Chondrocyte (in vitro differentiated cells): ENCODE measurements around the gene GAP43. TPM values are rescaled to one million over a fixed set of nuclear protein-coding genes. Genes with fewer than 3 reads are reported as not detected.

Experiments used
- DNase-seq: peaks from one replicate; pipeline ENCODE4 v3.0.0; 2021; ENCODE audit warnings: mixed read lengths, low spot score
- H3K27ac Mint-ChIP-seq: one replicate; pipeline ENCODE4 v1.8.0; 2021; ENCODE audit warnings: mild to moderate bottlenecking, moderate library complexity, mixed read lengths; ENCODE audit not compliant: unreplicated experiment
- H3K27me3 Mint-ChIP-seq: 2 replicates; pipeline ENCODE4 v1.8.0; 2021; ENCODE audit warnings: low read depth, mixed read lengths
- H3K36me3 Mint-ChIP-seq: 2 replicates; pipeline ENCODE4 v1.8.0; 2021; ENCODE audit warnings: low read depth, mixed read lengths
- H3K4me1 Mint-ChIP-seq: 2 replicates; pipeline ENCODE4 v1.8.0; 2021; ENCODE audit warnings: low read depth, mild to moderate bottlenecking, mixed read lengths
- H3K4me3 Mint-ChIP-seq: one replicate; pipeline ENCODE4 v1.8.0; 2021; ENCODE audit warnings: mild to moderate bottlenecking, moderate library complexity, mixed read lengths; ENCODE audit not compliant: unreplicated experiment
- H3K9me3 Mint-ChIP-seq: 2 replicates; pipeline ENCODE4 v1.8.0; 2021; ENCODE audit warnings: low read depth, mixed read lengths
- total RNA-seq: library from RNA; stranded (reverse); gene quantifications from 3 replicates; pipeline ENCODE4 v1.2.1, GENCODE V29; 2021
- TF ChIP-seq, protein P1 (sequence below): fragments of 200-600 bp; sonication (generic); IDR thresholded peaks from 2 replicates; pipeline ENCODE4 v1.5.0; 2021; ENCODE audit warnings: antibody characterized with exemption, mild to moderate bottlenecking, moderate library complexity

GAP43 gene
- total RNA-seq, 1 donor from 2014 or later, result 3.6 TPM

DNA sequence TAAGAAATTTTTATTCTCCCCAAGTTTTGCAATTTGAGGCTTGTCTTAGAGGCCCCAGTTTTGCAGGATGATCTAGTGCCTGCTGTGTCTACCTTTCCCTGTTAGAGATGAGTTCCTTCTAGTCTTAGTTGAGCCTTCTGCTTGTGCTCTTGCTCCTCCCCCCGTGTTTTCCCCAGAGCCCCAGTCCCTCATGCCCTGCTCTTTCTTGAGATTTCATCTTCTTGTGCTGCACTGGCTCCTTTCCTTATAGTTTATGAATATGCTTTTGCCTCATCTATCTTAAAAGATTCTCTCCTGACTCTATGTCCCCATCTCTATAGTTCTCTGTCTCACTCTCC lies 4.7 kb downstream of the GAP43 start:
- Mint-ChIP-seq H3K4me1 (peaks cover 19% of the 10 kb centered on the region), H3K9me3 (no peaks in the 10 kb centered on the region), H3K4me3 (no peak overlapping the region), H3K36me3 (no peaks in the 10 kb centered on the region), H3K27me3 (peaks cover 1% of the 10 kb centered on the region), H3K27ac (no peak overlapping the region)
- TF ChIP-seq, protein P1, sequence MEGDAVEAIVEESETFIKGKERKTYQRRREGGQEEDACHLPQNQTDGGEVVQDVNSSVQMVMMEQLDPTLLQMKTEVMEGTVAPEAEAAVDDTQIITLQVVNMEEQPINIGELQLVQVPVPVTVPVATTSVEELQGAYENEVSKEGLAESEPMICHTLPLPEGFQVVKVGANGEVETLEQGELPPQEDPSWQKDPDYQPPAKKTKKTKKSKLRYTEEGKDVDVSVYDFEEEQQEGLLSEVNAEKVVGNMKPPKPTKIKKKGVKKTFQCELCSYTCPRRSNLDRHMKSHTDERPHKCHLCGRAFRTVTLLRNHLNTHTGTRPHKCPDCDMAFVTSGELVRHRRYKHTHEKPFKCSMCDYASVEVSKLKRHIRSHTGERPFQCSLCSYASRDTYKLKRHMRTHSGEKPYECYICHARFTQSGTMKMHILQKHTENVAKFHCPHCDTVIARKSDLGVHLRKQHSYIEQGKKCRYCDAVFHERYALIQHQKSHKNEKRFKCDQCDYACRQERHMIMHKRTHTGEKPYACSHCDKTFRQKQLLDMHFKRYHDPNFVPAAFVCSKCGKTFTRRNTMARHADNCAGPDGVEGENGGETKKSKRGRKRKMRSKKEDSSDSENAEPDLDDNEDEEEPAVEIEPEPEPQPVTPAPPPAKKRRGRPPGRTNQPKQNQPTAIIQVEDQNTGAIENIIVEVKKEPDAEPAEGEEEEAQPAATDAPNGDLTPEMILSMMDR, result no peak
- DNase-seq, result no peak

DNA sequence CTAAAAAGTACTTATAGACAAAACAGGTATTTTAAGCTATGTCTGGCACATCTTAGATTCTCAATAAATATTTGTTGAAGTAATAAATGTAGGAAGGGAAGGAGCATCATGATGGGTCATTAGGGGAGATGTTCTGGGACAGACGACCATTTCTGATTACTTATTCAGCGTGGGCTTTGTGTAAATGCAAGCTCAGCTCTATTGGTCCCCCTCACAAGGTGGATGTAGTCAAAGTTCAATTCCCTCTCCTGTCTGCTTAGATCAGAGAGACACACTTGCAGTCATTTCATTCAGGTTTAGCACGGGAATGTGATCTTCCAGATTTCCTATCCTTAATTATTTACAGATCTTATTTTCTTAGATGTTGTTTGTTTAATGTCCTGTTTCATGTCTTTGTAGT lies 7.5 kb downstream of the GAP43 start:
- no peak for DNase-seq
- Mint-ChIP-seq H3K4me1 (peaks cover 10% of the 10 kb centered on the region), H3K27me3 (no peaks in the 10 kb centered on the region), H3K36me3 (no peaks in the 10 kb centered on the region), H3K4me3 (no peak overlapping the region), H3K9me3 (no peaks in the 10 kb centered on the region), H3K27ac (no peak overlapping the region)
- TF ChIP-seq, protein P1, result no peak

DNA sequence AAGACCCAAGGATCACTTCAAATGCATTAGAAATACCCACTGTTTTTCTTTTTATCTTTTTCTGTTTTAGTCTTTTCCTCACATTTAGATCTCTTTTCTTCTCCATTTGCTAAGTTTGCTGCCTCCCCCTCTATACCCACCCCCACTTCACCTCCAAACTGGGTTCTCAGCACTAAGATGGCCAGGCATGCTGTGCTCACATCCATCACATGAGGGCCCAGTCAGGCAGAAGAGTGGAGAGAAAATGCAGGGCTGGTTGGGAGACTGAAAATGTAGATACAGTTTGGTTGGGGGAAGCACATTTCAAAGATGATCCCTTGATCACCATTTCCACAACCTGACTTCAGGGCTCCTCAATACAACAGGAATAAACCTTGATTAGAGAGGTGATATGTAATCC lies 8.7 kb downstream of the GAP43 start:
- Mint-ChIP-seq H3K27me3 (no peaks in the 10 kb centered on the region), H3K4me1 (peaks cover 10% of the 10 kb centered on the region), H3K27ac (no peak overlapping the region), H3K9me3 (no peaks in the 10 kb centered on the region), H3K4me3 (no peak overlapping the region), H3K36me3 (no peaks in the 10 kb centered on the region)
- TF ChIP-seq, protein P1, result no peak
- no peak for DNase-seq

DNA sequence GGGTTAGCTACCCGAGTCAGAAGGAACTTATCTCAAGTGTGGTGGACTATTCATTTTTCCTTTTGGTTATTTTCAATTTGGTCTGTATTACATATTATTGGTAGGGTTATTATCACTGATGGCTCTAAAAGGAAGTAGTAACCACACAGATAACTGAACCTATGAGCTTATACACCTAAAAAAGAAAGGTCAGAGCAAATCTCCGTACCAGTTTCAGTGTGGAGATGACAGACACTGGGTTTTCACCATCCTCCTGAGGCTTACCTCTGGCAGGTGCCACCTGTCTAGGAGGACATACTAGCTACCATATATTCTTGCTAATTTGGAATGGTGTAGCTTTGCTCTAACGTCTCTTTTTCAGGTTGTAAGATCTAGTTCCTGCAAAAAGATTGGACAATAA lies 10.2 kb downstream of the GAP43 start:
- Mint-ChIP-seq H3K9me3 (no peaks in the 10 kb centered on the region), H3K4me1 (peaks cover 10% of the 10 kb centered on the region), H3K27me3 (no peaks in the 10 kb centered on the region), H3K36me3 (no peaks in the 10 kb centered on the region), H3K27ac (no peak overlapping the region), H3K4me3 (no peak overlapping the region)
- TF ChIP-seq, protein P1, result no peak
- no peak for DNase-seq

DNA sequence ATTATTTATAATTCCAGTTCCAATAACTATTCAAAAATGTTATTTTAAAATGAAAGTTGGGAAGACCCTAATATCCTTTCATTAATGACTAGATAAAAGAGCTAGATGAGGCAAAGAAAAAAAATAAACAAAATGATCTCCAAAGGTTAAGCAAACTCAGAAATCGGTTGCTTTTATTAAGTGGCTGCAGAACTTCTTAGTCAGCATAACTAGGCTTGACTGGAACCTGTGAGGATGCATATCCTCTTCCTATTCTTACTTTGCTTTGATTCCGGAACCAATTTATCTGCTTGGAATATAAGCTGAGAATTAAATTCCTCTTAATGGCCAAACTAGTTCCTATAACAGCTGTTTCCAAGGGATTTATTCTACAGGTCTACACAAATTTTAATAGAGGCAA lies 10.7 kb downstream of the GAP43 start:
- no peaks in the 10 kb centered on the region for H3K27me3 Mint-ChIP-seq
- peak overlapping the region; percentile 23 for H3K27ac Mint-ChIP-seq
- peaks cover 10% of the 10 kb centered on the region for H3K4me1 Mint-ChIP-seq
- TF ChIP-seq, protein P1, result no peak
- no peak for DNase-seq
- H3K36me3 Mint-ChIP-seq, result no peaks in the 10 kb centered on the region
- H3K9me3 Mint-ChIP-seq, result no peaks in the 10 kb centered on the region
- no peak overlapping the region for H3K4me3 Mint-ChIP-seq
